Neural cell (in vitro differentiated cells): ENCODE results near the gene SLC22A6. TPM values are rescaled to one million over a fixed set of nuclear protein-coding genes. Genes with fewer than 3 reads are reported as not detected.
"Not testable (repeated sequence)": the region's sequence is repeated elsewhere in the genome, so short reads cannot be mapped to it uniquely, and the experiment has no call there.

Experiments
- H2AFZ ChIP-seq: fragments of 200-600, 300-800 bp; sonication (generic), shearing (Covaris generic); 2 replicates; pipeline ENCODE4 v1.6.0; 2014; ENCODE audit warnings: low read depth, mild to moderate bottlenecking, antibody characterized with exemption, low read length, moderate library complexity
- H3F3A ChIP-seq: fragments of 200-600 bp; shearing (Covaris generic); 2 replicates; pipeline ENCODE4 v1.6.1; 2016; ENCODE audit warnings: mild to moderate bottlenecking, moderate library complexity, mixed read lengths, antibody characterized with exemption, low read length; ENCODE audit not compliant: insufficient read depth, poor library complexity, severe bottlenecking
- H3K27ac ChIP-seq: fragments of 200-600, 300-800 bp; sonication (generic), shearing (Covaris generic); 2 replicates; pipeline ENCODE4 v1.5.1; 2014; ENCODE audit warnings: mild to moderate bottlenecking, low read length, moderate library complexity
- H3K27me3 ChIP-seq: fragments of 300-800, 200-600 bp; sonication (generic), shearing (Covaris generic); 2 replicates; pipeline ENCODE4 v1.6.0; 2014; ENCODE audit warnings: mild to moderate bottlenecking, low read depth, low read length, moderate library complexity; ENCODE audit not compliant: insufficient read depth
- H3K36me3 ChIP-seq: fragments of 300-800, 200-600 bp; sonication (generic), shearing (Covaris generic); 2 replicates; pipeline ENCODE4 v1.5.1; 2014; ENCODE audit warnings: mild to moderate bottlenecking, antibody characterized with exemption, low read length, moderate library complexity; ENCODE audit not compliant: insufficient read depth
- H3K4me2 ChIP-seq: fragments of 300-800, 200-600 bp; sonication (generic), shearing (Covaris generic); 2 replicates; pipeline ENCODE4 v1.6.0; 2014; ENCODE audit warnings: mild to moderate bottlenecking, low read length
- H3K4me3 ChIP-seq: fragments of 300-800, 200-600 bp; sonication (generic), shearing (Covaris generic); 2 replicates; pipeline ENCODE4 v1.5.1; 2014; ENCODE audit warnings: mild to moderate bottlenecking, low read length, moderate library complexity
- H3K79me2 ChIP-seq: fragments of 200-600 bp; shearing (Covaris generic); replicated peaks from 2 replicates; pipeline ENCODE4 v1.6.0; 2014; ENCODE audit warnings: mild to moderate bottlenecking, low read length, moderate library complexity; ENCODE audit not compliant: insufficient read depth
- H3K9ac ChIP-seq: fragments of 300-800, 200-600 bp; sonication (generic), shearing (Covaris generic); 2 replicates; pipeline ENCODE4 v1.6.1; 2016; ENCODE audit warnings: mild to moderate bottlenecking, low read length, mixed read lengths
- H3K9me2 ChIP-seq: fragments of 200-600 bp; shearing (Covaris generic); 2 replicates; pipeline ENCODE4 v1.6.1; 2016; ENCODE audit warnings: mild to moderate bottlenecking, low read length, mixed read lengths; ENCODE audit not compliant: insufficient read depth
- H3K9me3 ChIP-seq: fragments of 200-600, 300-800 bp; sonication (generic), shearing (Covaris generic); 2 replicates; pipeline ENCODE4 v1.6.1; 2016; ENCODE audit warnings: mild to moderate bottlenecking, mixed run types, low read length, moderate library complexity, mixed read lengths
- H4K20me1 ChIP-seq: fragments of 200-600 bp; shearing (Covaris generic); 2 replicates; pipeline ENCODE4 v1.6.1; 2016; ENCODE audit warnings: mild to moderate bottlenecking, mixed run types; ENCODE audit not compliant: insufficient read depth
- EP300 ChIP-seq: fragments of 450-650 bp; conservative IDR thresholded peaks from 2 replicates; pipeline ENCODE4 v1.6.1; 2014; ENCODE audit warnings: antibody characterized with exemption, mild to moderate bottlenecking, moderate library complexity; ENCODE audit not compliant: poor library complexity, severe bottlenecking
- EZH2 ChIP-seq: fragments of 200-600, 300-800 bp; shearing (Covaris generic), sonication (generic); IDR thresholded peaks from 2 replicates; pipeline ENCODE4 v1.6.1; 2014; ENCODE audit warnings: antibody characterized with exemption, low read length, borderline replicate concordance, mild to moderate bottlenecking; ENCODE audit not compliant: insufficient read depth, poor library complexity, severe bottlenecking
- MXI1 ChIP-seq: fragments of 450-650 bp; conservative IDR thresholded peaks from 2 replicates; pipeline ENCODE4 v1.6.1; 2014; ENCODE audit warnings: antibody characterized with exemption, mild to moderate bottlenecking; ENCODE audit not compliant: poor library complexity, severe bottlenecking
- POLR2AphosphoS5 ChIP-seq: IDR thresholded peaks from 2 replicates; pipeline ENCODE4 v1.6.1; 2012
- RAD21 ChIP-seq: fragments of 450-650 bp; conservative IDR thresholded peaks from 2 replicates; pipeline ENCODE4 v1.6.1; 2014; ENCODE audit warnings: antibody characterized with exemption, mild to moderate bottlenecking, moderate library complexity
- REST ChIP-seq: IDR thresholded peaks from 2 replicates; pipeline ENCODE4 v1.6.1; 2012; ENCODE audit warnings: borderline replicate concordance
- SMC3 ChIP-seq: fragments of 450-650 bp; conservative IDR thresholded peaks from 2 replicates; pipeline ENCODE4 v1.6.1; 2014; ENCODE audit warnings: antibody characterized with exemption, mild to moderate bottlenecking, moderate library complexity; ENCODE audit not compliant: poor library complexity
- TAF1 ChIP-seq: IDR thresholded peaks from 2 replicates; pipeline ENCODE4 v1.6.1; 2012; ENCODE audit warnings: low read depth
- polyA plus RNA-seq: library from polyadenylated mRNA; depleted of rRNA; stranded (reverse); fragments of >200 nt; gene quantifications from 2 replicates; pipeline ENCODE4 v1.2.3, GENCODE V29; 2014
- TF ChIP-seq, protein P1 (sequence below): fragments of 450-650 bp; IDR thresholded peaks from 2 replicates; pipeline ENCODE4 v1.5.1; 2014; ENCODE audit warnings: antibody characterized with exemption, mild to moderate bottlenecking, moderate library complexity; ENCODE audit not compliant: poor library complexity, severe bottlenecking

SLC22A6 gene
- polyA plus RNA-seq, 1 donor from 2014 or later, result not detected

GRCh38 chr11:62953811-62954210 is 31.0 kb downstream of the SLC22A6 start:
- Histone ChIP-seq H3K9me3 (no peaks in the 10 kb centered on the region), H3F3A (no peaks in the 10 kb centered on the region), H2AFZ (no peak overlapping the region), H3K4me3 (no peak overlapping the region), H3K27ac (no peak overlapping the region), H3K79me2 (no peaks in the 10 kb centered on the region), H3K27me3 (no peaks in the 10 kb centered on the region), H3K4me2 (no peak overlapping the region), H3K9ac (no peak overlapping the region), H3K36me3 (no peaks in the 10 kb centered on the region), H3K9me2 (no peaks in the 10 kb centered on the region), H4K20me1 (no peaks in the 10 kb centered on the region)
- TF ChIP-seq EP300 (no peak), TAF1 (no peak), MXI1 (no peak), SMC3 (no peak), RAD21 (no peak), REST (no peak), EZH2 (no peak), POLR2AphosphoS5 (no peak)
- TF ChIP-seq, protein P1, sequence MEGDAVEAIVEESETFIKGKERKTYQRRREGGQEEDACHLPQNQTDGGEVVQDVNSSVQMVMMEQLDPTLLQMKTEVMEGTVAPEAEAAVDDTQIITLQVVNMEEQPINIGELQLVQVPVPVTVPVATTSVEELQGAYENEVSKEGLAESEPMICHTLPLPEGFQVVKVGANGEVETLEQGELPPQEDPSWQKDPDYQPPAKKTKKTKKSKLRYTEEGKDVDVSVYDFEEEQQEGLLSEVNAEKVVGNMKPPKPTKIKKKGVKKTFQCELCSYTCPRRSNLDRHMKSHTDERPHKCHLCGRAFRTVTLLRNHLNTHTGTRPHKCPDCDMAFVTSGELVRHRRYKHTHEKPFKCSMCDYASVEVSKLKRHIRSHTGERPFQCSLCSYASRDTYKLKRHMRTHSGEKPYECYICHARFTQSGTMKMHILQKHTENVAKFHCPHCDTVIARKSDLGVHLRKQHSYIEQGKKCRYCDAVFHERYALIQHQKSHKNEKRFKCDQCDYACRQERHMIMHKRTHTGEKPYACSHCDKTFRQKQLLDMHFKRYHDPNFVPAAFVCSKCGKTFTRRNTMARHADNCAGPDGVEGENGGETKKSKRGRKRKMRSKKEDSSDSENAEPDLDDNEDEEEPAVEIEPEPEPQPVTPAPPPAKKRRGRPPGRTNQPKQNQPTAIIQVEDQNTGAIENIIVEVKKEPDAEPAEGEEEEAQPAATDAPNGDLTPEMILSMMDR, result no peak

- H3K4me3 ChIP-seq, result no peak overlapping the region
- H3F3A ChIP-seq, result no peaks in the 10 kb centered on the region
- H4K20me1 ChIP-seq, result no peaks in the 10 kb centered on the region
- H3K27ac ChIP-seq, result no peak overlapping the region
- TF ChIP-seq RAD21 (no peak), SMC3 (no peak), POLR2AphosphoS5 (no peak), TAF1 (no peak), REST (no peak), EZH2 (no peak), MXI1 (no peak), EP300 (no peak)
- TF ChIP-seq, protein P1, result no peak
- no peaks in the 10 kb centered on the region for H3K9me2 ChIP-seq
- H3K4me2 ChIP-seq, result no peak overlapping the region
- H3K79me2 ChIP-seq, result no peaks in the 10 kb centered on the region
- H3K9ac ChIP-seq, result no peak overlapping the region
- no peak overlapping the region for H2AFZ ChIP-seq
- H3K36me3 ChIP-seq, result no peaks in the 10 kb centered on the region
- H3K27me3 ChIP-seq, result no peaks in the 10 kb centered on the region
- no peaks in the 10 kb centered on the region for H3K9me3 ChIP-seq
Observed at GRCh38 chr11:62948765-62949320, 35.9 kb downstream of the SLC22A6 start.

GRCh38 chr11:62945538-62945937 is 39.2 kb downstream of the SLC22A6 start:
- H3K27ac ChIP-seq, H3K27me3 ChIP-seq, H3K36me3 ChIP-seq, H2AFZ ChIP-seq, H3K79me2 ChIP-seq, H4K20me1 ChIP-seq, H3K9me3 ChIP-seq, H3K4me2 ChIP-seq, H3F3A ChIP-seq, H3K9ac ChIP-seq, H3K9me2 ChIP-seq, H3K4me3 ChIP-seq: not testable (repeated sequence)
